GM18951 (cell line): ENCODE data around the gene CBFA2T3.

Source experiments
- POLR2A ChIP-seq: IDR thresholded peaks from 4 replicates; pipeline ENCODE4 v1.6.1; 2011; ENCODE audit warnings: mild to moderate bottlenecking; ENCODE audit not compliant: insufficient read length, insufficient read depth; ENCODE audit errors: extremely low read depth
- in situ Hi-C: fragments of 300-500 bp; cut with MboI; formaldehyde crosslinking; loops from one replicate; pipeline ENCODE4 v1.12.0; 2022; ENCODE audit warnings: low sequenced_read_pairs, mixed read lengths, inconsistent platforms; ENCODE audit not compliant: unreplicated experiment

The CBFA2T3 gene

DNA sequence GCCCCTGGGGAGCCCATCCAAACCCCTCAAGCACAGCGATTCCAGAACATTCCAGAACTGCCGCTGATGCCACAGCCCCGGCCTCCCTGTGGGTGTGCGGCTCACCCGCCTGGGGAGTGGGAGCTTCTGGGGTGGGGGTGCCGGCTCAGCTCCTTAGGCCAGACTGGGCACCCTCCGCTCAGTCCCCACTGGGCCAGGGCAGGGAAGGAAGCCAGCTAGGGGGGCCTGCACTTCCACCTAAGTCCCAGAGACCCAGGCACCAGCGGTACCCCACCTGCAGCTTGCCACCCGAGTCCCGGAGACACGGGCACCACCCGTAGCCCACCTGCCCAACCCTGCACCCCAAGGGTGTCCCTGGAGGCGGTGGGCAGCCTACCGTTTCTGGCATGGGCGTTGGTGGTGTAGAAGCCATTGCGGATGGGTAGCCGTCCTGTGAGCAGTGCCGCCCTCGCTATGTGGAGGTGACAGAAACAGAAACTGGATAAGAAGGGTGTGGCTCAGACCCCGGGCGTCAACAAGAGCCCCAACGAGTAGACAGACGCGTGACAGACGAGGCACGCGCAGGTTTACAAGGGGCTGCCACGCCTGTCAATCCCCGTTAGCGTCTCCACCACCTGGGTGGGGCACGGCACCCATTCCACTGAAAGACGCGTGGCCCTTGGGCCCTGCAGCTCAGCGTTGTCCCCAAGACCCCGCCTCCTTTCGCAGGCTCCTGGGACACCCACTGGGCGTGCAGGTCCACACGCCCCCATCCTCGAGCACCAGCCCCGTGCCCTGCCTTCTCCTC lies 135.3 kb downstream of the CBFA2T3 start:
- in situ Hi-C loops: no loop called here
- TF ChIP-seq POLR2A: no peak

DNA sequence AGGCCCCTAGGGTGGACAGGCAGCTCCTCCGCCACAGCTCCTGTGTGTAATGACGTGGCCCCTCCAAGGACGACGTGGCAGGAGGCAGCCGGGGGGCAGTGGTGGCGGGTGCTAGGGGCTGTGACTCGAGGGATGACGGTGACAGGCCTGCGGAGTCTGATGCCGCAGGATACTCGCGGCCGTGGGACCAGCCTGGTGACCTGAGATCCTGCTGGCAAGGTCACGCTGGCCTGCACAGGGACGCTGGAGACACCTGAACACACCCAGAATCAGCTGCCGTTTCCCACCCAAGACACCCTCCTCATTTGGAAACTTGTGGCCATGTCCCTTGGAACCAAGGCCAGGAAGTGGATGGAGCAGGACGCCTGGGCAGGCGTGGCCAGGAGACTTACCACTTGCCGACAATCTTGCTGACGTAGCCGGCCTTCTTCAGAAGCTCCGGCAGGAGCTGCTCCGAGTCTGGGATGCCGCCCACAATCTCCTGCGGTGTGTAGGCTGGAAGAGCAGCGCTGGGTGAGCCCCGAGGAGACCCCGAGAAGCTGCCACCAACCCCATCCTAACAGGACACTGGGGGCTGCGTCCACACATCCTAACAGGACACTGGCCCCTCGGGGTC lies 136.3 kb downstream of the CBFA2T3 start:
- in situ Hi-C loops: no loop called here
- TF ChIP-seq POLR2A: no peak

DNA sequence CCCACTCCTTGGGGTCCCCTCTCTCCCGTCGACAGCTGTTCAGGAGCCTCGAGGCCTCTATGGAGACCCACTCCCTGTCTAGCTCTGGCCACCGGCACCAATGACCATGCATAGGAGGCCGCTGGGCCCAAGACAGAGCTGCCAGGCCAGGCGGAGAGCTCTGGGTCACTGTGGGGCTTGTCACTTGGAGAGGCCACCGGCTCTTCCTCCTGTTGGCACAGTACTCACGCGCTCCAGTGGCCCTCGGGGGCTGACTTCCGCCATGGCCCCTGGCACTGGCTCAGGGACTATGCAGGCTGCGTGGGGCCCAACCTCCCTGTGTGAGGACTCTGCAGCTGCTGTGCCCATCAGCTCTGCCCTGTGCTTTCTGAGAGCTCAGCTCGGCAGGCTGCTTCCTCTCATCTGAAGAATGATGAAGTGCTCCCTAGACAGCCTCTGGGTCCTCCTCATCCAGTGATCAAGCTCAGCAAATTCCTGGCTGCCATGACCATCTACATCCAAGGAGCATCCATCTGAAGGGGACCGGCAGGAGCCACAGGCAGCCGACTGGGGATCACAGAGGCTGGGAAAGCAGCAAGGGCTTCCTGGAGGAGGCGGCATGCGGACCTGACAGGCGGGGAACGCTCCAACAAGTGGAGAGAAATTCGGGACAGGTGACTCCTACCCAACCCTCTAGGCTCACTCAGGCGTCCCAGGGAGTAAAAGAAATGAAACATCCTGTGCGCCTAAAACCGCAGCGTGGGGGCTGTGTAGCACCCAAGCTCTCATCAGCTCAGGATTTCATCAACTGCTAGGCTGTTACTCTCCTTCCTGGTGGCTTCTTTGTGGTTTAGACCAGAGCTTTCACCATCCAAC lies 137.0 kb downstream of the CBFA2T3 start:
- TF ChIP-seq POLR2A: no peak
- in situ Hi-C loops: no loop called here

DNA sequence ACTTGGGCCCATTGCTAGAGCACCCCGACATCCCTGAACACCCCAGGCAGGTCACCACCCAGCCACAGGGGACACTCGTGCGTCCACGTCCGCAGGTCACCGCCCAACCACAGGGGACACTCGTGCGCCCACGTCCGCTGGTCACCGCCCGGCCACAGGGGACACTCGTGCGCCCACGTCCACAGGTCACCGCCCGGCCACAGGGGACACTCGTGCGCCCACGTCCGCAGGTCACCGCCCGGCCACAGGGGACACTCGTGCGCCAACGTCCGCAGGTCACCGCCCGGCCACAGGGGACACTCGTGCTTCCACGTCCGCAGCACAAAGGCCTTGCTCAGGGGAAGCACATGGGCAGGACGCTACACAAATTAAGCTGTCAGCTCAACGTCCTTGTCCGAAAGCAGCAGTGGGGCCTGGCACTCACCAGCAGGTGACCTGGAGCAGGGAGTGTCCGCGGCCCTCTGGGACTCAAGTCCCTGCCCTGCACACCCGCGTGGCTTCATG lies 137.9 kb downstream of the CBFA2T3 start:
- in situ Hi-C loops: no loop called here
- TF ChIP-seq POLR2A: no peak

DNA sequence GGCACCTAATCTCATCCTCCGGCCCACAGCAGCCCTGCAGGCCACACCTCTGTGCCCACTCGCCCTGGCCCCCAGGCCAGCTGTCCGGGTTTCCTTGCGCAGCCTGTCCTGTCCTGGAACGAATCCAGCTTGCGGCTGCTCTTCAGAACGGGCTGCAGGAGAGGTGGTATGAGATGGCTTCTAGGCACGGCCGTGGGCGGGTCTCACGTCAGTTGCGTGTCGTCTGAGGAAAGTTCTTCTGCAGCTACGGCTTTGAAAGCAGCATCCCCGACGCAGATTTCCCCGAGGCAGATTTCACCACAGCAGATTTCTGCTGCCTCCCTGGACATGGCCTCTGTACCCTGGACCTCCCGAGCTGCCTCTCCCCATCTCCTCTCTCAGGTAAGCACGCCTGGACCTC lies 138.4 kb downstream of the CBFA2T3 start:
- in situ Hi-C loops: no loop called here

DNA sequence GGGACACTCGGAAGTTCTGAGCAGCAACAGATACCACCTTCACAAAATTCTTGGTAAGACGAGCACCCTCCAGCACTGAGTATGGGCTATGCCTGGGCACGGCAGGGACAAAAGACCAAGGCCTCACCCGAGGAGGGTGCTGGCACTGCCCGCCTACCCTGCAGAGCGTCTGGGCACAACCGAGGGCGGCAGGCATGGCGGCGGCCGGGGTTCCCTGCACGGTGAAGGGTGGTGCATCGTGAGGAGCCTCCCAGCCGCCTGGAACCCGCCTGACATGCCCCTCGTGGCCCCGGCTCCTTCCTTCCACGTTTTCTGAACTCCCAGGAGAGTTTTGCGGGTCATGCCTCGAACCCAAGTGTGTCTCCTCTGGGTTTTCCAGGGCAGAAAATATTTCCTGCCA lies 139.2 kb downstream of the CBFA2T3 start:
- in situ Hi-C loops: no loop called here
- TF ChIP-seq POLR2A: no peak

More for the DNA sequence above, 138.4 kb downstream of the CBFA2T3 start:
- no peak for TF ChIP-seq POLR2A

DNA sequence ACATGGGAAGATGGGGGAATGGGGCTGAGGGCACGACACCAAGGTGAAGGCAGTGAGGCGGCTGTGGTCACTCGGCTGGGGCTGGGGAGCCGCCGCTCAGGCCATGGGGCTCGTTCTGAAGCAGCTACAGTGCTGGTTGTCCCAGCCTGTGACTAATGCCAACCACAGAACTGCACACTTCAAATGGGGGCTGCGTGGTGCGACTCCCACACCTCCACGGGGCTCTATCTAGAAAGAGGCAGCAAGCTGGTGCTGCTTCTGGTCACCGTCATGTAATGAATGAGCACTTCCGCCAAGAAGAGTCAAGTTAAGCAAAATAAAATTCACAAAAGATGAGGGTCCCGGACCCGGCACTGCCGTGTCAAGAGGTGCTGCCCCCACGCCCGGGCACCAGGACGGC lies 140.2 kb downstream of the CBFA2T3 start:
- in situ Hi-C loops: no loop called here
- TF ChIP-seq POLR2A: no peak

DNA sequence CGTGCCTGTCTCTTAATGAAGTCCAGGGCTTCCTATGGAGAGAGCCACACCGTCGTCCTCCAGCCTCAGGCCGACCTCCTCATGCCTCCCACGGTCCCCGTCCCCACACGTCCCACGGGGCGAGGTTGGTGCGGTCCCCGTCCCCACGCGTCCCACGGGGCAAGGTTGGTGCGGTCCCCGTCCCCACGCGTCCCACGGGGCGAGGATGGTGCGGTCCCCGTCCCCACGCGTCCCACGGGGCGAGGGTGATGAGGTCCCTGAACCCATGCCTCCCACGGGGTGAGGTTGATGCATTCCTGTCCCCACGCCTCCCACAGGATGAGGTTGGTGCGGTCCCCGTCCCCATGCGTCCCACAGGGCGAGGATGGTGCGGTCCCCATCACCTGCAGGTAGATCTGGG lies 141.2 kb downstream of the CBFA2T3 start:
- in situ Hi-C loops: no loop called here
- TF ChIP-seq POLR2A: no peak

DNA sequence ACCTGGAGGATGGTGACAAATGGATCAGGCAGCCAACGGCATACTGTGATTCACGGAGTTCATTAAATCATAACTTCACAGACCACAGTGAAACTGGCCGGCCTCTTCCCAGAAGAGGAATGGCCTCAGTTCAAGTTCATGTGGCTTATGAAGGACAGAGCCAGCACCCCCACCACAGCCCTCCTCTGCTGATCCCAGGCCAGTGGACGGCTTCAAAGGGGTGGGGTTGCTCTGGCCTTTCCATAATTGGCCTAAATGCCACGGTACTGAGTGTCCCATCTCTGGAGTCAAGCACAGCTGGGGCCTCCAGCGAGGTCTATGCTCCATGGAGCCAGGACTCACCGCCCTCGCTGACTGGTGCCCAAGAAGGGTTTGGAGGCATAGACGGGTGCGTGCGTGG lies 141.6 kb downstream of the CBFA2T3 start:
- TF ChIP-seq POLR2A: no peak

DNA sequence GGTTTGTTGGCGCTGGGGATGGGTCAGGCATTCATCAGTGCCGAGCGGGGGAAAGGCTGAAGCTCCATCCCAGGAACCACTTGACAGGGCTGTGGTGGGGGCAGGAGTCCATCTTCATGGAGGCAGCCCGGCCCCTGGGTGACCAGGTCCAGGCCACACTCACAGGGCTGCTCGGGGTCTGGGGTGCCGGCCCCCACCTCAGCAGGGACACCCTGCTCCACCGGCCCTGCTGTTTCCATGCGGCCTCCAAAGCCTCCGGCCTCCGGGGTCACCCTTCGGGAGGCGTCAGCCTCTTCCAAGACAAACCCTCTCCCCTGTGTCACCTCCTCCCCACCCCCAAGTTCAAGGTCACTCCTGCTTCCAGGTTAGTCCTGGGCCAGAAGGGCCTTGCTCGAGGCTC lies 142.3 kb downstream of the CBFA2T3 start:
- in situ Hi-C loops: no loop called here
- no peak for TF ChIP-seq POLR2A

More for the DNA sequence above, 141.6 kb downstream of the CBFA2T3 start:
- in situ Hi-C loops: no loop called here

DNA sequence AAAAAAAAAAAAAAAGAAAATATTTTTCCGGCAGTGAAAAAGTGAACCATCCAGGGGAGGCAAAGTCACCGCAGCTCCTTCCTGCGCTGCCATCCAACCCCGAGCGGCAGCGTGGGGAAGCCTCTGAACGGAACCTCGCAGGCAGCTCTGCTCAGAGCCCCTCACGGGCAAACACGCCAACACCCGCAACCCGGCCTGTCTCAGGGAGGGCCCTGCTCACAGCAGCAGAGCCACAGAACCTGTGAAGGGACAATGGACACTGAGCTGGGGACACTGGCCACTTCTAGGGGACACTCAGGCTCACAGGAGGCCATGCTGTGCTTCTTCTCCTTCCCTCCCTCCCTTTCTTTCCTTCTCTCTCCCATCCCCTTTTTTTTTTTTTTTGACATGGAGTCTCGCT lies 143.9 kb downstream of the CBFA2T3 start:
- in situ Hi-C loops: no loop called here
- TF ChIP-seq POLR2A: no peak

DNA sequence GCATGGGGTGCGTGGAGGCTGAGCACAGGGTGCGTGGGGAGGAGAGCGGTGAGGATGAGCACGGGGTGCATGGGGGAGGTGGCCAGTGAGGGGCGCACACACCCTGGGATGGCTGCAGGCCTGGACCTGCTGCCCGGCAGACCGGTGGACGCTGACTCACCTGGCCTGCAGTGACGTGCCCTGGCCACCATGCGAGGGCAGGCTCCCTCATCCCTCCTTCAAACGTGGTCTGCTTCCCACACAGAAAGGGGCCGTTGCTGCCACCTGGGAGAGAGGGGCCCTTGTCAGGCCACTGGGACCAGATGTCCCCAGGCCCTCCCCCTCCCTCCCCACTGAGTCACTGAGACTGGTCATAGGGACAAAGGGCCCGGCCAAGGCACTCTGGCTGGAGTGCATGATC lies 145.2 kb downstream of the CBFA2T3 start:
- TF ChIP-seq POLR2A: no peak
- in situ Hi-C loops: no loop called here

DNA sequence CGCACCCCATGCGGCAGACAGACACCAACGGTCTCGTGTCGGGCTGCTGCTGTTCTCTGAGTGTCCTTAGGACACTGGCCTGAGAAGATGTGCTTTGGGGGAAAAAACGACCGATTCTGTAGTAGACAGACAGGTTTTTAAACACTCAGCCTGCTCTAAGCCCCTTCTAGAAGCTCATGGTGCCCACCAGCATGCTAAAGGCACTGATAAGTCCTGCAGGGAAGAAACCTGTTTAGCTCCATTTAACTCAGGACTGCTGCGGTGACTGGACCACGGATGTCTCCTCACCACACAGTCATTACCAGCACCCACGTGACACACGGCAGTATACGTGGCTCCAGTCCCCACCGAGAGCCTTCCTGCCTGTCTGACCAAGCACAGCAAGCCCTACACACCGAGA lies 146.2 kb downstream of the CBFA2T3 start:
- TF ChIP-seq POLR2A: no peak
- in situ Hi-C loops: no loop called here

DNA sequence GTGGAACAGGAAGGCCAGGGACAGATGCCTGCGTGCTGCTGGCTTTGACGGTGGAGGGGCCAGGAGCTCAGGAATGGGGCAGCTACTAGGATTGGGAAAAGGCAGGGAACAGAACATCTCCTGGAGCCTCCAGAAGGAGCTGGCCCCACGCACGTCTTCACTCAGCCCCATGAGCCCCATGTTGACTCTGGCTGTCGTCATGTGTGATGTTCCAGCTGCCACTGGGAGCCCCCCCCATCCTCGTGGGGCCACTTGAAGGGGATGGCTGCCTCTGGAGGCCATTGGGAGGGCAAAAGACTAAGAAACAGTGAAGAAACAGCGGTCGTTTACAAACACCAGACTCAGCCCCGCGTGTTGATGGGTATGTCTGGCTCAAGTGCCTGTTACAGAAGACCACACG lies 146.7 kb downstream of the CBFA2T3 start:
- no peak for TF ChIP-seq POLR2A
- in situ Hi-C loops: no loop called here

DNA sequence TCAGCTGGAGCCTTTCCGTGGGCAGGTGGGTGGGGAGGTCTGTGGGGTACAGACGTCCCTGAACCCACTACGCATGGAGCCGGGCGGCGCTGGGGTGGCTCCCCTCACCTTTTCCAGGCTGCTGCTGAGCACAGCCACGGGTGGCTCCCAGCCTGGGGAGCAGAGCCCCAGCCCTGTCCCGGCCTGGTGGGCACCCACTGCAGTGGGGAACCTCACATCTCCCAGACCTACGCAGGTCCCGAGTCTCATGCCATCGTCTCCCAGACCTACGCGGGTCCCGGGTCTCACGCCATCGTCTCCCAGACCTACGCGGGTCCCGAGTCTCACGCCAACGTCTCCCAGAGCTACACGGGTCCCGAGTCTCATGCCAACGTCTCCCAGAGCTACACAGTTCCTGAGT lies 148.3 kb downstream of the CBFA2T3 start:
- in situ Hi-C loops: no loop called here
- no peak for TF ChIP-seq POLR2A
